Calu3 (cell line): ENCODE results near the gene CNTLN. TPM values are rescaled to one million over a fixed set of nuclear protein-coding genes. Genes with fewer than 3 reads are reported as not detected.

Experiments used
- BruUV-seq: library from RNA; stranded (reverse); fragments of 400-500 nt; replicated peaks from 2 replicates; lab custom pipeline; 2021; lab: Mats Ljungman, UMichigan
- CTCF ChIA-PET: fragments of 300-600 bp; sonication (Branson Sonifier 250); formaldehyde crosslinking; loops from one replicate; lab custom pipeline; 2022; ENCODE audit warnings: antibody characterized with exemption; lab: Charles Lee
- DNase-seq: peaks from one replicate; pipeline ENCODE4 v3.0.0; 2022
- H3K27ac Mint-ChIP-seq: one replicate; pipeline ENCODE4 v1.8.0; 2022; ENCODE audit warnings: mixed read lengths; ENCODE audit not compliant: unreplicated experiment
- H3K27me3 Mint-ChIP-seq: one replicate; pipeline ENCODE4 v1.8.0; 2022; ENCODE audit warnings: mixed read lengths; ENCODE audit not compliant: unreplicated experiment
- H3K36me3 Mint-ChIP-seq: one replicate; pipeline ENCODE4 v1.8.0; 2022; ENCODE audit warnings: mild to moderate bottlenecking, moderate library complexity, mixed read lengths; ENCODE audit not compliant: insufficient read depth, unreplicated experiment
- H3K4me1 Mint-ChIP-seq: one replicate; pipeline ENCODE4 v1.8.0; 2022; ENCODE audit warnings: mild to moderate bottlenecking, low read depth, mixed read lengths; ENCODE audit not compliant: unreplicated experiment
- H3K4me3 Mint-ChIP-seq: one replicate; pipeline ENCODE4 v1.8.0; 2022; ENCODE audit warnings: mild to moderate bottlenecking, low read depth, moderate library complexity, mixed read lengths; ENCODE audit not compliant: unreplicated experiment
- H3K9me3 Mint-ChIP-seq: one replicate; pipeline ENCODE4 v1.8.0; 2022; ENCODE audit warnings: low read depth, mixed read lengths; ENCODE audit not compliant: unreplicated experiment
- intact Hi-C: fragments of 100-400 bp; cut with micrococcal nuclease; formaldehyde crosslinking; loops from one replicate; pipeline ENCODE4 v1.10.0; 2022; ENCODE audit not compliant: unreplicated experiment
- total RNA-seq: library from RNA; stranded (reverse); gene quantifications from 2 replicates; pipeline ENCODE4 v1.2.3, GENCODE V29; 2022
- TF ChIP-seq, protein P1 (sequence below): fragments of 200-600 bp; IDR thresholded peaks from one replicate; pipeline ENCODE4 v1.8.0; 2022; ENCODE audit warnings: antibody characterized with exemption; ENCODE audit not compliant: unreplicated experiment

Gene CNTLN
- total RNA-seq, 1 experiment from 2014 or later = 6.7 TPM

DNA sequence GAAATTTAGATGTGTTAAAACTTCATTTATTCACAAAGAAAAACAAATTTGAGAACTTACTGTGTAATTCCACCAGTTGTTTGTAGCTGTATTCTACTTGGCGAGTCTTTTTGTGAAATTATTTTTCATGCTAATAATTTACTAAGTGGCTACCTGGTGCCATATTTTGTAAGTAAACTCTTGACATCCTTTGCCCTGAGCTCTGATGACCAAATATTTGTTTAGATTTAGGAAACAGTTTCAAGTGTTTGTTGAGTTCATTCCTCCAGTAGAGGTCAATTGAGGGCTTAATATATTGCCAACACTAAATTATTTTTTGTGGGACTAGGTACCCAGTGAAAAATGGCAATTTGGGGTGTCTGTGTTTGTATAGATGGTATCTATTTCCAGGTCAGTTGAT, 3.7 kb downstream of the CNTLN start:
- Mint-ChIP-seq H3K9me3 (no peaks in the 10 kb centered on the region), H3K27ac (no peak overlapping the region), H3K4me3 (no peak overlapping the region), H3K36me3 (peaks cover 19% of the 10 kb centered on the region), H3K27me3 (no peaks in the 10 kb centered on the region), H3K4me1 (peaks cover 8% of the 10 kb centered on the region)
- CTCF ChIA-PET = no interaction called here
- TF ChIP-seq, protein P1, sequence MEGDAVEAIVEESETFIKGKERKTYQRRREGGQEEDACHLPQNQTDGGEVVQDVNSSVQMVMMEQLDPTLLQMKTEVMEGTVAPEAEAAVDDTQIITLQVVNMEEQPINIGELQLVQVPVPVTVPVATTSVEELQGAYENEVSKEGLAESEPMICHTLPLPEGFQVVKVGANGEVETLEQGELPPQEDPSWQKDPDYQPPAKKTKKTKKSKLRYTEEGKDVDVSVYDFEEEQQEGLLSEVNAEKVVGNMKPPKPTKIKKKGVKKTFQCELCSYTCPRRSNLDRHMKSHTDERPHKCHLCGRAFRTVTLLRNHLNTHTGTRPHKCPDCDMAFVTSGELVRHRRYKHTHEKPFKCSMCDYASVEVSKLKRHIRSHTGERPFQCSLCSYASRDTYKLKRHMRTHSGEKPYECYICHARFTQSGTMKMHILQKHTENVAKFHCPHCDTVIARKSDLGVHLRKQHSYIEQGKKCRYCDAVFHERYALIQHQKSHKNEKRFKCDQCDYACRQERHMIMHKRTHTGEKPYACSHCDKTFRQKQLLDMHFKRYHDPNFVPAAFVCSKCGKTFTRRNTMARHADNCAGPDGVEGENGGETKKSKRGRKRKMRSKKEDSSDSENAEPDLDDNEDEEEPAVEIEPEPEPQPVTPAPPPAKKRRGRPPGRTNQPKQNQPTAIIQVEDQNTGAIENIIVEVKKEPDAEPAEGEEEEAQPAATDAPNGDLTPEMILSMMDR = no peak
- BruUV-seq = no TSS peak
- no peak for DNase-seq
- intact Hi-C loops = no loop called here

DNA sequence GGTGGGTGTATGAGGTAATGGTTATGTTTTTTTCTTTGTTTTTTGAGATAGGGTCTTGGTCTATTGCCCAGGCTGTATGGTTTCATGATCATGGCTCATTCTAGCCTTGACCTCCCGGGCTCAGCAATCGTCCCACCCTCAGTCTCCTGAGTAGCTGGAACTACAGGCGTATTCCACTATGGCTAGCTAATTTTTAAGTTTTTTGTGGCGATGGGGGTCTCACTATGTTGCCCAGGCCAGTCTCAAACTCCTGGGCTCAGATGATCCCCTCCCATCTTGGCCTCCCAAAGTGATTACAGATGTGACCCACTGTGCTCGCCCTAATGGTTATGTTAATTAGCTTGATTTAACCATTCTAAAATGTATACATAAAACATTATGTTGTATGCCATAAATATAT, 5.6 kb downstream of the CNTLN start:
- peaks cover 4% of the 10 kb centered on the region for H3K36me3 Mint-ChIP-seq
- TF ChIP-seq, protein P1 = no peak
- intact Hi-C loops = no loop called here

DNA sequence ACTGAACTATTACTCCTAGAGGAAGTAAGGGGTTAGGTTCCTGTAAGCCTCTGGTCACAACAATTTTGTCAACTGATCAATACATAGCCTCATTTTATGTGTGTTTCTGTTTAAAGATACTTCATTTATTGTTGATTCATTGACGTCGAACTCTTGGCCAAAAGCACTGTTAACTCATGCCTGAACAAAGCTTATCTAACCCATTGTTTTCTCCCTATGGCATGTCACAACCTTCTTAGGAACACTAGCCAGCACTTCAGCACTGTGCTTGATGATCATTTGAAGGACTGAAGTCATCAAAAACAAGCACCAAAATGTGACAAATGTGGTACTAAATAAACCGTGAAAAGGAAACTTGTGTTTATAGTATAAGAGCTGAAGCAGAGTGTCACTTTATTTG, 13.5 kb downstream of the CNTLN start:
- CTCF ChIA-PET = no interaction called here
- no peaks in the 10 kb centered on the region for H3K27me3 Mint-ChIP-seq
- H3K4me1 Mint-ChIP-seq = no peaks in the 10 kb centered on the region
- no TSS peak for BruUV-seq
- DNase-seq = no peak
- H3K27ac Mint-ChIP-seq = no peak overlapping the region
- intact Hi-C loops = no loop called here
- H3K4me3 Mint-ChIP-seq = no peak overlapping the region
- TF ChIP-seq, protein P1 = no peak
- H3K9me3 Mint-ChIP-seq = peaks cover 3% of the 10 kb centered on the region
- H3K36me3 Mint-ChIP-seq = peaks cover 5% of the 10 kb centered on the region

More for the DNA sequence above, 5.6 kb downstream of the CNTLN start:
- Mint-ChIP-seq H3K4me1 (no peaks in the 10 kb centered on the region), H3K27me3 (no peaks in the 10 kb centered on the region), H3K4me3 (no peak overlapping the region), H3K27ac (no peak overlapping the region), H3K9me3 (no peaks in the 10 kb centered on the region)
- DNase-seq = no peak
- BruUV-seq = no TSS peak
- CTCF ChIA-PET = no interaction called here

DNA sequence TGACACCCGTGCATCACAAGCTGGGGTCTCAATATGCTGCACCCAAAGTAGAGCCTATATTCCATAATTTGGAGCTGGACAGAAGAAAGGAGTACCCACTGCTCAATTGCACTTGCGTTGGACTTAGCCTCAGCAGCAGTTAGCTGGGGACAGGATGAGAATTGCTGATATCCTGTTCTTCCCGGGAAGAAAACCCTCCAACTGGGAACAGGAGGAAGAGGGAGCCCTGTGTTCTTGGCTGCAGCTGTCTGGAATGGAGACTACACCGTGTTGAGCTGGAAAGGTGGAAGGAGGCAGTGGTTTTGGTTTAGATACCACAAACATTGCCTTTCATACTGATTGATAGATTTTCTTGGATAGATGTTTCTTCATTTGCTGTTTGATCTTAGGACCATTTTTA, 24.6 kb downstream of the CNTLN start:
- Mint-ChIP-seq H3K9me3 (no peaks in the 10 kb centered on the region), H3K36me3 (no peaks in the 10 kb centered on the region), H3K4me1 (no peaks in the 10 kb centered on the region), H3K27me3 (no peaks in the 10 kb centered on the region), H3K4me3 (no peak overlapping the region), H3K27ac (no peak overlapping the region)
- no TSS peak for BruUV-seq
- intact Hi-C loops = no loop called here
- no peak for DNase-seq
- TF ChIP-seq, protein P1 = no peak
- CTCF ChIA-PET = no interaction called here
